Measurements from ENCODE around the gene COL23A1. TPM values are rescaled to one million over a fixed set of nuclear protein-coding genes. Genes with fewer than 3 reads are reported as not detected.

COL23A1 gene
- total and polyA plus RNA-seq, 2 of the 13 experiments (the other 11 are each of a cell fraction or from before 2014, with no cell fraction given): not detected

DNA sequence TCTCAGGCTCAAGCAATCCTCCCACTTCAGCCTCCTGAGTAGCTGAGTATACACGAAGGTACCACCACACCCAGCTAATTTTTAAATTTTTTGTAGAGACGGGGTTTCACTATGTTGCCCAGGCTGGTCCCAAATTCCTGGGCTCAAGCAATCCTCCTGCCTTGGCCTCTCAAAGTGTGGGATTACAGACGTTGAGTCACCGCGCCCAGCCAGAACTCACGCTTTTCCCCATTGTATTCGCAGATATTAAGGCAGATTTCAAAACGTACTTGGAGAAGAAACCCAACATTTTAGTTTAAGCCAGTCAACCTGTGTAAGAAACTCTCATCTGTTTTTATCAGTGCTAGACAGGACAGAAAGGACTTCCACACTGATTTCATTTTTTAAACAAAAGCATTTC is 26.6 kb downstream of the COL23A1 start:
- Histone ChIP-seq H3K36me3 (replicated peaks in 1 of 2; ENCODE audit: control insufficient read depth in 1 of 2, insufficient read depth in 2 of 2, low read length in 2 of 2) (no peaks in the 10 kb centered on the region), H2AFZ (ENCODE audit: low read length) (no peak overlapping the region), H3K9me3 (ENCODE audit: low read length) (no peaks in the 10 kb centered on the region), H3K27ac (ENCODE audit: extremely low read length, insufficient read depth, low read length) (no peak overlapping the region), H3K4me3 (replicated peaks in 1 of 3; ENCODE audit: insufficient read depth in 1 of 3, low read depth in 2 of 3, low read length in 3 of 3) (no peak overlapping the region), H3K9ac (ENCODE audit: insufficient read depth, low read depth, low read length) (no peak overlapping the region), H4K20me1 (ENCODE audit: insufficient read depth, low read length) (no peaks in the 10 kb centered on the region), H3K79me2 (ENCODE audit: insufficient read depth, low read length) (no peaks in the 10 kb centered on the region), H3K4me2 (ENCODE audit: low read depth, low read length) (no peak overlapping the region), H3K27me3 (ENCODE audit: control insufficient read depth in 1 of 2, insufficient read depth in 2 of 2, low read length in 2 of 2) (peaks cover 2 to 29% of the 10 kb centered on the region in 2 experiments; a peak in 2 of 5 replicates), H3K4me1 (ENCODE audit: insufficient read depth, low read length) (no peaks in the 10 kb centered on the region)
- ChIA-PET POLR2A (no interaction called here), CTCF (ENCODE audit: low intra/inter-chr PET ratio, low total read pairs) (no interaction called here)
- FAIRE-seq (no peak), ATAC-seq (no peak), DNase-seq (ENCODE audit: low spot score) (no peak)
- BruUV-seq (replicated peaks): no TSS peak
- WGBS (ENCODE audit: low lambda C conversion rate): 48% methylated on average over 8 of the region's 8 CpGs
- intact Hi-C loops (cut with micrococcal nuclease; ENCODE audit: unreplicated experiment) (no loop called here), in situ Hi-C loops (cut with HindIII; ENCODE audit: extremely low pct_ligation_motif_present, low pct_unique_long_range_greater_than_20kb) (no loop called here)
- TF ChIP-seq, protein P1, sequence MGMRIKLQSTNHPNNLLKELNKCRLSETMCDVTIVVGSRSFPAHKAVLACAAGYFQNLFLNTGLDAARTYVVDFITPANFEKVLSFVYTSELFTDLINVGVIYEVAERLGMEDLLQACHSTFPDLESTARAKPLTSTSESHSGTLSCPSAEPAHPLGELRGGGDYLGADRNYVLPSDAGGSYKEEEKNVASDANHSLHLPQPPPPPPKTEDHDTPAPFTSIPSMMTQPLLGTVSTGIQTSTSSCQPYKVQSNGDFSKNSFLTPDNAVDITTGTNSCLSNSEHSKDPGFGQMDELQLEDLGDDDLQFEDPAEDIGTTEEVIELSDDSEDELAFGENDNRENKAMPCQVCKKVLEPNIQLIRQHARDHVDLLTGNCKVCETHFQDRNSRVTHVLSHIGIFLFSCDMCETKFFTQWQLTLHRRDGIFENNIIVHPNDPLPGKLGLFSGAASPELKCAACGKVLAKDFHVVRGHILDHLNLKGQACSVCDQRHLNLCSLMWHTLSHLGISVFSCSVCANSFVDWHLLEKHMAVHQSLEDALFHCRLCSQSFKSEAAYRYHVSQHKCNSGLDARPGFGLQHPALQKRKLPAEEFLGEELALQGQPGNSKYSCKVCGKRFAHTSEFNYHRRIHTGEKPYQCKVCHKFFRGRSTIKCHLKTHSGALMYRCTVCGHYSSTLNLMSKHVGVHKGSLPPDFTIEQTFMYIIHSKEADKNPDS (CRISPR knock-in tag; IDR thresholded peaks at IDR 0.05): no peak
- TF ChIP-seq, protein P2, sequence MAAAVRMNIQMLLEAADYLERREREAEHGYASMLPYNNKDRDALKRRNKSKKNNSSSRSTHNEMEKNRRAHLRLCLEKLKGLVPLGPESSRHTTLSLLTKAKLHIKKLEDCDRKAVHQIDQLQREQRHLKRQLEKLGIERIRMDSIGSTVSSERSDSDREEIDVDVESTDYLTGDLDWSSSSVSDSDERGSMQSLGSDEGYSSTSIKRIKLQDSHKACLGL (CRISPR knock-in tag; IDR thresholded peaks at IDR 0.05): no peak
- TF ChIP-seq ZNF264 (CRISPR knock-in tag; IDR thresholded peaks at IDR 0.05) (no peak), ZNF430 (CRISPR knock-in tag; IDR thresholded peaks at IDR 0.05) (no peak), TEAD3 (CRISPR knock-in tag; optimal IDR thresholded peaks at IDR 0.05; ENCODE audit: borderline replicate concordance) (no peak), ZNF792 (CRISPR knock-in tag; IDR thresholded peaks at IDR 0.05) (no peak), ISX (CRISPR knock-in tag; conservative IDR thresholded peaks at IDR 0.05) (no peak)
